NCI-H2029 treated with DMSO at 0.1 percent for 48 hours (cell line): ENCODE data around the gene LARGE1.

Experiments
- DNase-seq: peaks from one replicate; lab custom pipeline; 2025; lab: John Stamatoyannopoulos, UW

LARGE1 gene

GRCh38 chr22:33913188-33913587, 7.1 kb downstream of the LARGE1 start:
- no peak for DNase-seq

GRCh38 chr22:33909911-33910310, 10.4 kb downstream of the LARGE1 start:
- no peak for DNase-seq

- no peak for DNase-seq
Observed at GRCh38 chr22:33909075-33909458, 11.2 kb downstream of the LARGE1 start.

- no peak for DNase-seq
Observed at GRCh38 chr22:33908171-33909074, 11.9 kb downstream of the LARGE1 start.

GRCh38 chr22:33906954-33907353, 13.3 kb downstream of the LARGE1 start:
- DNase-seq = no peak

GRCh38 chr22:33906475-33906874, 13.8 kb downstream of the LARGE1 start:
- DNase-seq = no peak

- no peak for DNase-seq
Observed at GRCh38 chr22:33903012-33903411, 17.3 kb downstream of the LARGE1 start.

GRCh38 chr22:33902073-33902472, 18.2 kb downstream of the LARGE1 start:
- no peak for DNase-seq

- no peak for DNase-seq
Observed at GRCh38 chr22:33898121-33898520, 22.2 kb downstream of the LARGE1 start.

- DNase-seq = no peak
Observed at GRCh38 chr22:33897448-33897835, 22.8 kb downstream of the LARGE1 start.

- DNase-seq = no peak
Observed at GRCh38 chr22:33896575-33897447, 23.5 kb downstream of the LARGE1 start.

GRCh38 chr22:33896154-33896553, 24.1 kb downstream of the LARGE1 start:
- DNase-seq = no peak

GRCh38 chr22:33895444-33895843, 24.8 kb downstream of the LARGE1 start:
- DNase-seq = no peak

- no peak for DNase-seq
Observed at GRCh38 chr22:33894515-33894914, 25.8 kb downstream of the LARGE1 start.

- no peak for DNase-seq
Observed at GRCh38 chr22:33894036-33894435, 26.2 kb downstream of the LARGE1 start.

GRCh38 chr22:33893512-33893911, 26.8 kb downstream of the LARGE1 start:
- DNase-seq = no peak

GRCh38 chr22:33891992-33892391, 28.3 kb downstream of the LARGE1 start:
- no peak for DNase-seq

- DNase-seq = peak; percentile 68
Observed at GRCh38 chr22:33891455-33891854, 28.8 kb downstream of the LARGE1 start.

- DNase-seq = no peak
Observed at GRCh38 chr22:33889748-33890147, 30.5 kb downstream of the LARGE1 start.

- DNase-seq = no peak
Observed at GRCh38 chr22:33888821-33889220, 31.5 kb downstream of the LARGE1 start.

GRCh38 chr22:33887173-33887572, 33.1 kb downstream of the LARGE1 start:
- DNase-seq = no peak

- DNase-seq = no peak
Observed at GRCh38 chr22:33886696-33887095, 33.6 kb downstream of the LARGE1 start.

GRCh38 chr22:33884829-33885228, 35.4 kb downstream of the LARGE1 start:
- no peak for DNase-seq
